Measurements from ENCODE around the gene BCAS1.

The BCAS1 gene

DNA sequence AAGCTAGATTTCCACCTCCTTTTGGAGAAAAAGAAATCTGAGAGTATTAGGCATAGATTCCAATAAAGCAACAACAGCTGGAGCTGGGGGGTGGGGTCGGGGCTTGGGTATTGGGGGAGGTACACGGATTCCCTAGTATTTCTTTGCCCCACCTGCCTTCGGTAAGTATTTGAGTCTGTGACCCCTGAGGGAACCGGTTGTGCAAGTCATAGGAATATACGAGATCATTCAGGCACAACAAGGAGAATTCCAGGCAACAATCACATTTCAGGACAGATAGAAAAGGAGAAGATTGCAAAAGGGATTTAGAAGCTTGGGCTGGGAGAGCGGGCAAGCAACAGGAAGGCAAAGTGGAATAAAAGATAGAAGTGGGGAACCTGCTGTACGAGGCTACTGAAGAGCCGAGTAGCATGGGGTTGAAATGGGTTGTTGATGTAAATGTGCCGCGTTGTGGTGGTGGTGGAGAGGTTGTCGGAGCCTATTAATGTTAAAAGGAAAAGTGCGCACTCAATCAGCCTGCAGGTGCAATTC is 148.9 kb downstream of the BCAS1 start:
- Histone ChIP-seq H4K20me1 (ENCODE audit: insufficient read depth, low read length) (no peaks in the 10 kb centered on the region), H3K27ac (ENCODE audit: low read length) (no peak overlapping the region), H3K79me2 (ENCODE audit: low read length) (no peaks in the 10 kb centered on the region), H3K9me3 (replicated peaks; ENCODE audit: insufficient read depth, low read length) (no peaks in the 10 kb centered on the region), H3K4me3 (ENCODE audit: low read length) (no peak overlapping the region), H3K4me1 (ENCODE audit: low read length) (peaks cover 21% of the 10 kb centered on the region), H3F3A (ENCODE audit: insufficient read depth, low read length) (peaks cover 4% of the 10 kb centered on the region; the same call in 1 of the 2 replicates), H3K36me3 (replicated peaks; ENCODE audit: insufficient read depth, low read length) (no peaks in the 10 kb centered on the region), H3K27me3 (replicated peaks; ENCODE audit: insufficient read depth, low read length) (no peaks in the 10 kb centered on the region), H3K9me2 (replicated peaks; ENCODE audit: insufficient read depth, low read length) (no peaks in the 10 kb centered on the region), H3K4me2 (ENCODE audit: low read depth, low read length) (no peak overlapping the region), H3K9ac (ENCODE audit: low read length) (no peak overlapping the region), H2AFZ (ENCODE audit: low read length) (no peak overlapping the region)
- TF ChIP-seq, protein P1, sequence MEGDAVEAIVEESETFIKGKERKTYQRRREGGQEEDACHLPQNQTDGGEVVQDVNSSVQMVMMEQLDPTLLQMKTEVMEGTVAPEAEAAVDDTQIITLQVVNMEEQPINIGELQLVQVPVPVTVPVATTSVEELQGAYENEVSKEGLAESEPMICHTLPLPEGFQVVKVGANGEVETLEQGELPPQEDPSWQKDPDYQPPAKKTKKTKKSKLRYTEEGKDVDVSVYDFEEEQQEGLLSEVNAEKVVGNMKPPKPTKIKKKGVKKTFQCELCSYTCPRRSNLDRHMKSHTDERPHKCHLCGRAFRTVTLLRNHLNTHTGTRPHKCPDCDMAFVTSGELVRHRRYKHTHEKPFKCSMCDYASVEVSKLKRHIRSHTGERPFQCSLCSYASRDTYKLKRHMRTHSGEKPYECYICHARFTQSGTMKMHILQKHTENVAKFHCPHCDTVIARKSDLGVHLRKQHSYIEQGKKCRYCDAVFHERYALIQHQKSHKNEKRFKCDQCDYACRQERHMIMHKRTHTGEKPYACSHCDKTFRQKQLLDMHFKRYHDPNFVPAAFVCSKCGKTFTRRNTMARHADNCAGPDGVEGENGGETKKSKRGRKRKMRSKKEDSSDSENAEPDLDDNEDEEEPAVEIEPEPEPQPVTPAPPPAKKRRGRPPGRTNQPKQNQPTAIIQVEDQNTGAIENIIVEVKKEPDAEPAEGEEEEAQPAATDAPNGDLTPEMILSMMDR (IDR thresholded peaks at IDR 0.05; ENCODE audit: low read length), result no peak
- TF ChIP-seq EZH2phosphoT487 (IDR thresholded peaks at IDR 0.05; ENCODE audit: low read length) (no peak), EZH2 (optimal IDR thresholded peaks at IDR 0.05; ENCODE audit: low read depth, low read length) (no peak)
- no peak for DNase-seq

DNA sequence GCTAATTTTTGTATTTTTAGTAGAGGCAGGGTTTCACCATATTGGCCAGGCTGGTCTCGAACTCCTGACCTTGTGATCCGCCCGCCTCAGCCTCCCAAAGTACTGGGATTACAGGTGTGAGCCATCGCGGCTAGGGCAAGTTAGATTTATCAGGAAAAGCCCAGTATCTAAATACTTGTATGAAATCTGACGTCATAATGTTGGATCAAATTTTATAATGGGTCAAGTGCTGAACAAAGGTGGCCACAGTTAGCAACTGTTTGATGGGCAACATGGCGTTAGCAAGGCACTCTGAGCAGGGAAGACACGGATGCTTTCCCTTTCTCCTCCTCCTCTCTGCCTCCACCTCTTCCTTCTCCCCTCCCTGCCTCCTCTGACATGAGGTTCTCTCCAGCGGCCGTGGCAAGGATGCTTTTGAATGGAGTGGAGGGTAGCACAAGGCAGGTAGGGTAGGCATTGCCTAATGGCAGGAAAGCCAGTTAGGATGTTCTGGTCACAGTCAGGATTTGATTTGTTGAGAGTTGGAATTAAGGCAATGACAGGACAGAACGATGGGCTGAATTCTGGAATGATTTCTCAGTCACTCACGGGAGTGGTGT is 149.6 kb downstream of the BCAS1 start:
- Histone ChIP-seq H3K36me3 (replicated peaks; ENCODE audit: insufficient read depth, low read length) (no peaks in the 10 kb centered on the region), H2AFZ (ENCODE audit: low read length) (no peak overlapping the region), H3K79me2 (ENCODE audit: low read length) (no peaks in the 10 kb centered on the region), H3K4me3 (ENCODE audit: low read length) (no peak overlapping the region), H3K4me2 (ENCODE audit: low read depth, low read length) (no peak overlapping the region), H3K27ac (ENCODE audit: low read length) (no peak overlapping the region), H3K9me3 (replicated peaks; ENCODE audit: insufficient read depth, low read length) (no peaks in the 10 kb centered on the region), H3K27me3 (replicated peaks; ENCODE audit: insufficient read depth, low read length) (no peaks in the 10 kb centered on the region), H3K9ac (ENCODE audit: low read length) (no peak overlapping the region), H3K9me2 (replicated peaks; ENCODE audit: insufficient read depth, low read length) (no peaks in the 10 kb centered on the region), H3F3A (ENCODE audit: insufficient read depth, low read length) (peaks cover 4% of the 10 kb centered on the region; the same call in 1 of the 2 replicates), H3K4me1 (ENCODE audit: low read length) (peaks cover 24% of the 10 kb centered on the region), H4K20me1 (ENCODE audit: insufficient read depth, low read length) (no peaks in the 10 kb centered on the region)
- DNase-seq, result no peak
- TF ChIP-seq EZH2phosphoT487 (IDR thresholded peaks at IDR 0.05; ENCODE audit: low read length) (no peak), EZH2 (optimal IDR thresholded peaks at IDR 0.05; ENCODE audit: low read depth, low read length) (no peak)
- TF ChIP-seq, protein P1 (IDR thresholded peaks at IDR 0.05; ENCODE audit: low read length), result no peak

DNA sequence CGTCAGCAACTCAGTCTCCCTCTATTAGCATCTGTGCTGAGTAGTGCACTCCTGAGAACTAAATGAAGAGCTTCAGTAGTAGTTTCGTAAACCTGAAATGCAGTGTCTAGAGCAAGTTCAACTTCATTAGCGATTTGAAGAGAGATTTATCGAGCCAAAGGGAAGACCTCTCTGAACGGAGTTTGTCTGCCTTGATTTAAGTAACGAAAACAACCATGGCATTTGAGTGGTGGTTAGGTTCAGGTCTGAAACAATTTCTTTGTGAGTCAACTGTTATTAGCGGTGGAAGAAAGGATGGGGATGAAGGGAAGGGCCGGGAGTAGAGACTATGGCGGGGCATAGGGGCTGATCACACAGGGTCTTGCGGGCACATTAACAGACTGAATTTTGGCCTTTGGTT is 150.5 kb downstream of the BCAS1 start:
- DNase-seq, result no peak
- H3K27me3 ChIP-seq (replicated peaks; ENCODE audit: insufficient read depth, low read length), result no peaks in the 10 kb centered on the region
- H3K36me3 ChIP-seq (replicated peaks; ENCODE audit: insufficient read depth, low read length), result no peaks in the 10 kb centered on the region
- no peaks in the 10 kb centered on the region for H3K9me2 ChIP-seq (replicated peaks; ENCODE audit: insufficient read depth, low read length)
- H4K20me1 ChIP-seq (ENCODE audit: insufficient read depth, low read length), result no peaks in the 10 kb centered on the region
- no peak overlapping the region for H3K27ac ChIP-seq (ENCODE audit: low read length)
- peaks cover 2% of the 10 kb centered on the region; the same call in 1 of the 2 replicates for H3K79me2 ChIP-seq (ENCODE audit: low read length)
- no peak overlapping the region for H3K4me3 ChIP-seq (ENCODE audit: low read length)
- TF ChIP-seq EZH2 (optimal IDR thresholded peaks at IDR 0.05; ENCODE audit: low read depth, low read length), result no peak
- no peak for TF ChIP-seq EZH2phosphoT487 (IDR thresholded peaks at IDR 0.05; ENCODE audit: low read length)
- TF ChIP-seq, protein P1 (IDR thresholded peaks at IDR 0.05; ENCODE audit: low read length), result no peak
- H3F3A ChIP-seq (ENCODE audit: insufficient read depth, low read length), result peaks cover 4% of the 10 kb centered on the region; the same call in 1 of the 2 replicates
- no peaks in the 10 kb centered on the region for H3K9me3 ChIP-seq (replicated peaks; ENCODE audit: insufficient read depth, low read length)
- peaks cover 27% of the 10 kb centered on the region for H3K4me1 ChIP-seq (ENCODE audit: low read length)
- no peak overlapping the region for H3K9ac ChIP-seq (ENCODE audit: low read length)
- H2AFZ ChIP-seq (ENCODE audit: low read length), result no peak overlapping the region
- no peak overlapping the region for H3K4me2 ChIP-seq (ENCODE audit: low read depth, low read length)
